K562 (cell line): ENCODE data around the gene AHSG. TPM values are rescaled to one million over a fixed set of nuclear protein-coding genes. Genes with fewer than 3 reads are reported as not detected.

Experiments
- CREM ChIP-seq: IDR thresholded peaks from 2 replicates; pipeline ENCODE4 v1.6.1; 2014; ENCODE audit warnings: antibody characterized with exemption, low read depth
- GATAD2A ChIP-seq: fragments of 450-650 bp; IDR thresholded peaks from 2 replicates; pipeline ENCODE4 v1.6.1; 2017
- L3MBTL2 ChIP-seq: fragments of 450-650 bp; IDR thresholded peaks from 2 replicates; pipeline ENCODE4 v1.6.1; 2016; ENCODE audit warnings: mild to moderate bottlenecking, moderate library complexity
- MEIS2 ChIP-seq: fragments of 450-650 bp; IDR thresholded peaks from 2 replicates; pipeline ENCODE4 v1.6.1; 2014; ENCODE audit warnings: mild to moderate bottlenecking; ENCODE audit not compliant: partially characterized antibody
- NR2C1 ChIP-seq, 2 experiments: fragments of 450-650 bp; IDR thresholded peaks; 2 replicates each; pipeline ENCODE4 v1.6.1; 2017; ENCODE audit warnings: mild to moderate bottlenecking in 2 of 2, antibody characterized with exemption in 1 of 2, inconsistent platforms in 1 of 2, missing compliant biosample characterization in 1 of 2, missing genetic modification characterization in 1 of 2
- ZFPM2 ChIP-seq: fragments of 250-450 bp; sonication (Bioruptor Pico); IDR thresholded peaks from 2 replicates; pipeline ENCODE4 v1.5.1; 2022; ENCODE audit warnings: mild to moderate bottlenecking
- ZNF668 ChIP-seq: fragments of 250-450 bp; sonication (Bioruptor Pico); IDR thresholded peaks from 2 replicates; pipeline ENCODE4 v1.8.0; 2022; ENCODE audit warnings: mild to moderate bottlenecking, inconsistent platforms
- polyA plus RNA-seq, 8 experiments: library from polyadenylated mRNA; depleted of rRNA in 4 of 8; stranded (reverse) in 5 of 8; unstranded in 3 of 8; fragments of >200 nt; fragmentation: Nextera tagmentation in 2 of 8; fragmentation: Illumina TruSeq in 1 of 8; extraction: Ambion mirVana in 2 of 8; extraction: Trizol in 1 of 8; gene quantifications; 2 replicates each; pipeline versions ENCODE4 v1.2.1 to v1.2.3, GENCODE V29; 2011 to 2014; ENCODE audit warnings: inconsistent platforms in 1 of 8, missing spikeins in 1 of 8
- total RNA-seq, 7 experiments: library from RNA; depleted of rRNA in 6 of 7; stranded (reverse); fragments of >200 nt in 6 of 7; fragmentation: Illumina TruSeq in 2 of 7; extraction: Trizol in 2 of 7; gene quantifications; 2 replicates each; pipeline versions ENCODE4 v1.2.1 to v1.2.3, GENCODE V29; 2011 to 2021; ENCODE audit warnings: low replicate concordance in 1 of 7
- TF ChIP-seq, protein P1 (sequence below): fragments of 450-650 bp; IDR thresholded peaks from 2 replicates; pipeline ENCODE4 v1.6.1; 2016; ENCODE audit warnings: low read depth
- TF ChIP-seq, protein P2 (sequence below): fragments of 200-800 bp; sonication (Bioruptor generic); IDR thresholded peaks from 2 replicates; pipeline ENCODE4 v1.6.1; 2016; ENCODE audit warnings: missing genetic modification characterization, missing compliant biosample characterization
- TF ChIP-seq, protein P3 (sequence below): fragments of 250-450 bp; sonication (Bioruptor Pico); IDR thresholded peaks from 2 replicates; pipeline ENCODE4 v1.8.0; 2021; ENCODE audit warnings: moderate library complexity, mild to moderate bottlenecking, inconsistent platforms

The AHSG gene
- total and polyA plus RNA-seq, 9 of the 15 experiments (the other 6 are each of a cell fraction or from before 2014, with no cell fraction given), result 0.69 TPM; not detected in 8

DNA sequence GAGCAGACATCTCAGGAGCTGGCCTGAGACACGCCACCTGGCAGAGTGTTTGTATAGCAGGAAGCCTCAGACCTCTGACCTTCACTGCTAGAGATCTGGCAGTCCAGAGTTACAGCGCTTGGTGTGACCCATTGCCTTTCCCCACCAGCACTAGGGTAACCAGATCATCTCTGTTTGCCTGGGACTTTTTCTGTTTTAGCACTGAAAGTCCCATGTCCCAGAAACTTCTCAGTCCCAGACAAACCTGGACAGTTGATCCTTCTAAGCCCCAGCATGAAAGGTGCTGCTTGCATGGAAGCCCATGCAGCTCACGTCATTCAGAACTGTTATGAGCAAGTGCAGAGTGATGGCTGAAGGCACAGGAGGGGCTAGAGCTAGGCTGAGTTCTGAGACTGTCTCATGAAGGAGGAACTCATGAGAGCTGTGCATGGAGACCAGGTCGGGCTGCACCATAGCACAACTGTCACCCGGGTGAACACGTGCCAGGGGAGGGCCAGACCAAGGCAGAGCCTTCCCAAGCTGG is 18.2 kb upstream of the AHSG start (continued):
- TF ChIP-seq, protein P1, sequence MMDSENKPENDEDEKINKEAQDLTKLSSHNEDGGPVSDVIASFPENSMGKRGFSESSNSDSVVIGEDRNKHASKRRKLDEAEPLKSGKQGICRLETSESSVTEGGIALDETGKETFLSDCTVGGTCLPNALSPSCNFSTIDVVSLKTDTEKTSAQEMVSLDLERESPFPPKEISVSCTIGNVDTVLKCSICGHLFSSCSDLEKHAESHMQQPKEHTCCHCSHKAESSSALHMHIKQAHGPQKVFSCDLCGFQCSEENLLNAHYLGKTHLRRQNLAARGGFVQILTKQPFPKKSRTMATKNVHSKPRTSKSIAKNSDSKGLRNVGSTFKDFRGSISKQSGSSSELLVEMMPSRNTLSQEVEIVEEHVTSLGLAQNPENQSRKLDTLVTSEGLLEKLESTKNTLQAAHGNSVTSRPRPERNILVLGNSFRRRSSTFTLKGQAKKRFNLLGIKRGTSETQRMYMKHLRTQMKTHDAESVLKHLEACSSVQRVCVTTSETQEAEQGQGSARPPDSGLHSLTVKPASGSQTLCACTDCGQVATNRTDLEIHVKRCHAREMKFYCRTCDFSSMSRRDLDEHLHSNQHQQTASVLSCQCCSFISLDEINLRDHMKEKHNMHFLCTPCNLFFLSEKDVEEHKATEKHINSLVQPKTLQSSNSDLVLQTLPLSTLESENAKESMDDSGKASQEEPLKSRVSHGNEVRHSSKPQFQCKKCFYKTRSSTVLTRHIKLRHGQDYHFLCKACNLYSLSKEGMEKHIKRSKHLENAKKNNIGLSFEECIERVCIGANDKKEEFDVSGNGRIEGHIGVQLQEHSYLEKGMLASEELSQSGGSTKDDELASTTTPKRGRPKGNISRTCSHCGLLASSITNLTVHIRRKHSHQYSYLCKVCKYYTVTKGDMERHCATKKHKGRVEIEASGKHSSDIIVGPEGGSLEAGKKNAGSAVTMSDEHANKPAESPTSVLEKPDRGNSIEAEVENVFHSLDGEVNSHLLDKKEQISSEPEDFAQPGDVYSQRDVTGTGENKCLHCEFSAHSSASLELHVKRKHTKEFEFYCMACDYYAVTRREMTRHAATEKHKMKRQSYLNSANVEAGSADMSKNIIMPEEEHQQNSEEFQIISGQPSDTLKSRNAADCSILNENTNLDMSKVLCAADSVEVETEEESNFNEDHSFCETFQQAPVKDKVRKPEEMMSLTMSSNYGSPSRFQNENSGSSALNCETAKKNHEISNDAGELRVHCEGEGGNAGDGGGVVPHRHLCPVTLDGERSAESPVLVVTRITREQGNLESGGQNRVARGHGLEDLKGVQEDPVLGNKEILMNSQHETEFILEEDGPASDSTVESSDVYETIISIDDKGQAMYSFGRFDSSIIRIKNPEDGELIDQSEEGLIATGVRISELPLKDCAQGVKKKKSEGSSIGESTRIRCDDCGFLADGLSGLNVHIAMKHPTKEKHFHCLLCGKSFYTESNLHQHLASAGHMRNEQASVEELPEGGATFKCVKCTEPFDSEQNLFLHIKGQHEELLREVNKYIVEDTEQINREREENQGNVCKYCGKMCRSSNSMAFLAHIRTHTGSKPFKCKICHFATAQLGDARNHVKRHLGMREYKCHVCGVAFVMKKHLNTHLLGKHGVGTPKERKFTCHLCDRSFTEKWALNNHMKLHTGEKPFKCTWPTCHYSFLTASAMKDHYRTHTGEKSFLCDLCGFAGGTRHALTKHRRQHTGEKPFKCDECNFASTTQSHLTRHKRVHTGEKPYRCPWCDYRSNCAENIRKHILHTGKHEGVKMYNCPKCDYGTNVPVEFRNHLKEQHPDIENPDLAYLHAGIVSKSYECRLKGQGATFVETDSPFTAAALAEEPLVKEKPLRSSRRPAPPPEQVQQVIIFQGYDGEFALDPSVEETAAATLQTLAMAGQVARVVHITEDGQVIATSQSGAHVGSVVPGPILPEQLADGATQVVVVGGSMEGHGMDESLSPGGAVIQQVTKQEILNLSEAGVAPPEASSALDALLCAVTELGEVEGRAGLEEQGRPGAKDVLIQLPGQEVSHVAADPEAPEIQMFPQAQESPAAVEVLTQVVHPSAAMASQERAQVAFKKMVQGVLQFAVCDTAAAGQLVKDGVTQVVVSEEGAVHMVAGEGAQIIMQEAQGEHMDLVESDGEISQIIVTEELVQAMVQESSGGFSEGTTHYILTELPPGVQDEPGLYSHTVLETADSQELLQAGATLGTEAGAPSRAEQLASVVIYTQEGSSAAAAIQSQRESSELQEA, result no peak
- TF ChIP-seq L3MBTL2, result 0 out of 2 replicates have a peak, but pooled peaks have one; percentile 20
- TF ChIP-seq, protein P2, sequence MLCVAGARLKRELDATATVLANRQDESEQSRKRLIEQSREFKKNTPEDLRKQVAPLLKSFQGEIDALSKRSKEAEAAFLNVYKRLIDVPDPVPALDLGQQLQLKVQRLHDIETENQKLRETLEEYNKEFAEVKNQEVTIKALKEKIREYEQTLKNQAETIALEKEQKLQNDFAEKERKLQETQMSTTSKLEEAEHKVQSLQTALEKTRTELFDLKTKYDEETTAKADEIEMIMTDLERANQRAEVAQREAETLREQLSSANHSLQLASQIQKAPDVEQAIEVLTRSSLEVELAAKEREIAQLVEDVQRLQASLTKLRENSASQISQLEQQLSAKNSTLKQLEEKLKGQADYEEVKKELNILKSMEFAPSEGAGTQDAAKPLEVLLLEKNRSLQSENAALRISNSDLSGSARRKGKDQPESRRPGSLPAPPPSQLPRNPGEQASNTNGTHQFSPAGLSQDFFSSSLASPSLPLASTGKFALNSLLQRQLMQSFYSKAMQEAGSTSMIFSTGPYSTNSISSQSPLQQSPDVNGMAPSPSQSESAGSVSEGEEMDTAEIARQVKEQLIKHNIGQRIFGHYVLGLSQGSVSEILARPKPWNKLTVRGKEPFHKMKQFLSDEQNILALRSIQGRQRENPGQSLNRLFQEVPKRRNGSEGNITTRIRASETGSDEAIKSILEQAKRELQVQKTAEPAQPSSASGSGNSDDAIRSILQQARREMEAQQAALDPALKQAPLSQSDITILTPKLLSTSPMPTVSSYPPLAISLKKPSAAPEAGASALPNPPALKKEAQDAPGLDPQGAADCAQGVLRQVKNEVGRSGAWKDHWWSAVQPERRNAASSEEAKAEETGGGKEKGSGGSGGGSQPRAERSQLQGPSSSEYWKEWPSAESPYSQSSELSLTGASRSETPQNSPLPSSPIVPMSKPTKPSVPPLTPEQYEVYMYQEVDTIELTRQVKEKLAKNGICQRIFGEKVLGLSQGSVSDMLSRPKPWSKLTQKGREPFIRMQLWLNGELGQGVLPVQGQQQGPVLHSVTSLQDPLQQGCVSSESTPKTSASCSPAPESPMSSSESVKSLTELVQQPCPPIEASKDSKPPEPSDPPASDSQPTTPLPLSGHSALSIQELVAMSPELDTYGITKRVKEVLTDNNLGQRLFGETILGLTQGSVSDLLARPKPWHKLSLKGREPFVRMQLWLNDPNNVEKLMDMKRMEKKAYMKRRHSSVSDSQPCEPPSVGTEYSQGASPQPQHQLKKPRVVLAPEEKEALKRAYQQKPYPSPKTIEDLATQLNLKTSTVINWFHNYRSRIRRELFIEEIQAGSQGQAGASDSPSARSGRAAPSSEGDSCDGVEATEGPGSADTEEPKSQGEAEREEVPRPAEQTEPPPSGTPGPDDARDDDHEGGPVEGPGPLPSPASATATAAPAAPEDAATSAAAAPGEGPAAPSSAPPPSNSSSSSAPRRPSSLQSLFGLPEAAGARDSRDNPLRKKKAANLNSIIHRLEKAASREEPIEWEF, result no peak
- TF ChIP-seq CREM, result peak; percentile 13; the same call in 1 of the 2 replicates
- TF ChIP-seq ZFPM2 (CRISPR knock-in tag), result no peak
- TF ChIP-seq NR2C1 (IDR thresholded peaks at IDR 0.05), result no peak
- peak; percentile 34; the same call in 1 of the 2 replicates for TF ChIP-seq NR2C1 (tag; IDR thresholded peaks at IDR 0.05)
- TF ChIP-seq, protein P3, sequence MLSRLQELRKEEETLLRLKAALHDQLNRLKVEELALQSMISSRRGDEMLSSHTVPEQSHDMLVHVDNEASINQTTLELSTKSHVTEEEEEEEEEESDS (CRISPR knock-in tag), result no peak
- no peak for TF ChIP-seq ZNF668
- peak; percentile 26 for TF ChIP-seq MEIS2
- TF ChIP-seq GATAD2A, result no peak
